ENCODE results near the gene RPL14. TPM values are rescaled to one million over a fixed set of nuclear protein-coding genes. Genes with fewer than 3 reads are reported as not detected.

Gene RPL14
- total and polyA plus RNA-seq, 3 donors from 2014 or later, result 100 to 361 (median 170) TPM

- Histone ChIP-seq H3K27me3 (no peaks in the 10 kb centered on the region), H3K4me1 (peaks cover 13% of the 10 kb centered on the region), H3K9me3 (no peaks in the 10 kb centered on the region), H3K4me3 (peak within 1 kb of the TSS; percentile 63 to 71), H3K27ac (peak within 1 kb of the TSS; percentile 22 to 63), H3K36me3 (ENCODE audit: low read depth, missing control alignments) (no peaks in the 10 kb centered on the region)
- 4 to 7% methylated on average over 30 to 44 of the region's 44 CpGs for WGBS, 2 donors
- intact Hi-C loops (cut with DNase I; ENCODE audit: low total_unique reads), result no loop called here
- peak; percentile 90 for DNase-seq
- no peak for TF ChIP-seq POLR2A (IDR thresholded peaks at IDR 0.05)
- TF ChIP-seq CTCF (IDR thresholded peaks at IDR 0.05), result no peak
Observed at GRCh38 chr3:40505599-40506462, 48.7 kb downstream of the RPL14 start, which contains the start of gene ZNF620. TSS of gene ZNF620 (plus strand) at chr3:40506039. CDS start at chr3:40506353, 314 bp downstream.

- H3K27ac ChIP-seq, result no peak overlapping the region
- intact Hi-C loops (cut with DNase I; ENCODE audit: low total_unique reads), result no loop called here
- DNase-seq, result no peak
- H3K9me3 ChIP-seq, result no peaks in the 10 kb centered on the region
- no peaks in the 10 kb centered on the region for H3K36me3 ChIP-seq (ENCODE audit: low read depth, missing control alignments)
- 100% methylated on average over 1 of the region's 1 CpG for WGBS, 2 donors
- H3K4me3 ChIP-seq, result no peak overlapping the region
- no peaks in the 10 kb centered on the region for H3K27me3 ChIP-seq
- no peak for TF ChIP-seq CTCF (IDR thresholded peaks at IDR 0.05)
- TF ChIP-seq POLR2A (IDR thresholded peaks at IDR 0.05), result no peak
- H3K4me1 ChIP-seq, result peaks cover 3% of the 10 kb centered on the region
Observed at GRCh38 chr3:40511031-40511718, 54.0 kb downstream of the RPL14 start.

GRCh38 chr3:40516201-40516600 is 59.1 kb downstream of the RPL14 start:
- Histone ChIP-seq H3K4me3 (no peak overlapping the region), H3K27ac (no peak overlapping the region), H3K36me3 (ENCODE audit: low read depth, missing control alignments) (no peaks in the 10 kb centered on the region), H3K4me1 (no peaks in the 10 kb centered on the region), H3K27me3 (no peaks in the 10 kb centered on the region), H3K9me3 (no peaks in the 10 kb centered on the region)
- 87 to 90% methylated on average over 5 of the region's 5 CpGs for WGBS, 2 donors
- DNase-seq, result no peak
- TF ChIP-seq CTCF (IDR thresholded peaks at IDR 0.05), result no peak
- no peak for TF ChIP-seq POLR2A (IDR thresholded peaks at IDR 0.05)
- intact Hi-C loops (cut with DNase I; ENCODE audit: low total_unique reads), result no loop called here

- intact Hi-C loops (cut with DNase I; ENCODE audit: low total_unique reads), result no loop called here
- Histone ChIP-seq H3K4me1 (no peaks in the 10 kb centered on the region), H3K9me3 (no peaks in the 10 kb centered on the region), H3K4me3 (no peak overlapping the region), H3K36me3 (ENCODE audit: low read depth, missing control alignments) (no peaks in the 10 kb centered on the region), H3K27me3 (no peaks in the 10 kb centered on the region), H3K27ac (no peak overlapping the region)
- WGBS, 2 donors, result 86 to 90% methylated on average over 1 of the region's 1 CpG
- no peak for DNase-seq
- TF ChIP-seq CTCF (IDR thresholded peaks at IDR 0.05), result no peak
- TF ChIP-seq POLR2A (IDR thresholded peaks at IDR 0.05), result no peak
Observed at GRCh38 chr3:40518067-40518466, 60.9 kb downstream of the RPL14 start.

Small RNAs within 50 kb of the gene (small RNA-seq; reads per million reads assigned to genes)
- gene RNU5B-2P, result 0 reads per million in 2 donors

Other genes starting within 250 kb of the RPL14 start
- 10 to 100 TPM; 28.6 to 49.6 TPM for gene EIF1B, start 147.6 kb upstream of the RPL14 start, total RNA-seq
- 165 TPM for gene EIF1B, start 147.6 kb upstream of the RPL14 start, polyA plus RNA-seq (ENCODE audit: insufficient read depth, low read depth, low replicate concordance)
- gene ENTPD3, start 70.2 kb upstream of the RPL14 start, total RNA-seq, result under 1 TPM; 0.24 to 0.50 TPM
- gene ENTPD3, start 70.2 kb upstream of the RPL14 start, polyA plus RNA-seq (ENCODE audit: insufficient read depth, low read depth, low replicate concordance), result 0.57 TPM
- 1 to 10 TPM; 4.1 to 4.4 TPM for gene ZNF619, start 19.8 kb downstream of the RPL14 start, total RNA-seq
- gene ZNF619, start 19.8 kb downstream of the RPL14 start, polyA plus RNA-seq (ENCODE audit: insufficient read depth, low read depth, low replicate concordance), result 3.0 TPM
- 1 to 10 TPM; 3.7 to 4.2 TPM for gene ZNF620, start 48.7 kb downstream of the RPL14 start, total RNA-seq
- gene ZNF620, start 48.7 kb downstream of the RPL14 start, polyA plus RNA-seq (ENCODE audit: insufficient read depth, low read depth, low replicate concordance), result 1.6 TPM
- gene ZNF621, start 67.6 kb downstream of the RPL14 start, total RNA-seq, result 10 to 100 TPM; 19.0 to 19.7 TPM
- 17.2 TPM for gene ZNF621, start 67.6 kb downstream of the RPL14 start, polyA plus RNA-seq (ENCODE audit: insufficient read depth, low read depth, low replicate concordance)

Measured in testis (tissue), 3 donors.